ENCODE results near the gene ZNF106. TPM values are rescaled to one million over a fixed set of nuclear protein-coding genes. Genes with fewer than 3 reads are reported as not detected.

Gene ZNF106
- total RNA-seq, 1 donor from 2014 or later, result 274 TPM

GRCh38 chr15:42502477-42502876 is 11.5 kb upstream of the ZNF106 start:
- H3K27me3 ChIP-seq (ENCODE audit: control insufficient read depth in 3 of 3, insufficient read depth in 3 of 3, low read length in 3 of 3), result no peaks in the 10 kb centered on the region
- H3K36me3 ChIP-seq (ENCODE audit: control insufficient read depth in 3 of 3, insufficient read depth in 3 of 3, low read length in 3 of 3), result no peaks in the 10 kb centered on the region
- no peak overlapping the region for H3K4me3 ChIP-seq (ENCODE audit: low read length in 3 of 3)
- H3K4me1 ChIP-seq (ENCODE audit: control insufficient read depth in 3 of 3, insufficient read depth in 3 of 3, low read length in 3 of 3), result peaks cover 4 to 12% (median 7%) of the 10 kb centered on the region in 3 donors
- H3K9me3 ChIP-seq (ENCODE audit: control insufficient read depth in 3 of 3, low read length in 3 of 3), result no peaks in the 10 kb centered on the region
- no peak overlapping the region for H3K27ac ChIP-seq (ENCODE audit: low read depth, low read length)
- no peak overlapping the region for H3K9ac ChIP-seq (ENCODE audit: low read depth in 1 of 3, low read length in 3 of 3)

- H3K27me3 ChIP-seq (ENCODE audit: control insufficient read depth in 3 of 3, insufficient read depth in 3 of 3, low read length in 3 of 3), result no peaks in the 10 kb centered on the region
- no peak overlapping the region for H3K4me3 ChIP-seq (ENCODE audit: low read length in 3 of 3)
- peaks cover 13 to 20% (median 14%) of the 10 kb centered on the region in 3 donors for H3K4me1 ChIP-seq (ENCODE audit: control insufficient read depth in 3 of 3, insufficient read depth in 3 of 3, low read length in 3 of 3)
- no peak overlapping the region for H3K9ac ChIP-seq (ENCODE audit: low read depth in 1 of 3, low read length in 3 of 3)
- no peaks in the 10 kb centered on the region for H3K9me3 ChIP-seq (ENCODE audit: control insufficient read depth in 3 of 3, low read length in 3 of 3)
- peak overlapping the region; percentile 57 for H3K27ac ChIP-seq (ENCODE audit: low read depth, low read length)
- H3K36me3 ChIP-seq (ENCODE audit: control insufficient read depth in 3 of 3, insufficient read depth in 3 of 3, low read length in 3 of 3), result no peaks in the 10 kb centered on the region
Observed at GRCh38 chr15:42499858-42500609, 9.1 kb upstream of the ZNF106 start.

- H3K4me1 ChIP-seq (ENCODE audit: control insufficient read depth in 3 of 3, insufficient read depth in 3 of 3, low read length in 3 of 3), result peaks cover 18 to 24% (median 22%) of the 10 kb centered on the region in 3 donors
- no peak overlapping the region for H3K4me3 ChIP-seq (ENCODE audit: low read length in 3 of 3)
- H3K27ac ChIP-seq (ENCODE audit: low read depth, low read length), result peak overlapping the region; percentile 11
- no peaks in the 10 kb centered on the region for H3K27me3 ChIP-seq (ENCODE audit: control insufficient read depth in 3 of 3, insufficient read depth in 3 of 3, low read length in 3 of 3)
- no peak overlapping the region for H3K9ac ChIP-seq (ENCODE audit: low read depth in 1 of 3, low read length in 3 of 3)
- H3K9me3 ChIP-seq (ENCODE audit: control insufficient read depth in 3 of 3, low read length in 3 of 3), result no peaks in the 10 kb centered on the region
- H3K36me3 ChIP-seq (ENCODE audit: control insufficient read depth in 3 of 3, insufficient read depth in 3 of 3, low read length in 3 of 3), result no peaks in the 10 kb centered on the region
Observed at GRCh38 chr15:42498212-42499068, 7.5 kb upstream of the ZNF106 start.

GRCh38 chr15:42495361-42496212 is 4.6 kb upstream of the ZNF106 start, which contains the start of gene SNAP23:
TSS of gene SNAP23 (plus strand) at chr15:42495634. CDS start at chr15:42511847, 16,213 bp downstream.
- no peaks in the 10 kb centered on the region for H3K9me3 ChIP-seq (ENCODE audit: control insufficient read depth in 3 of 3, low read length in 3 of 3)
- H3K4me3 ChIP-seq (ENCODE audit: low read length in 3 of 3), result peak within 1 kb of the TSS; percentile 94 to 96 (median 94)
- peak within 1 kb of the TSS; percentile 95 to 98 (median 95) for H3K9ac ChIP-seq (ENCODE audit: low read depth in 1 of 3, low read length in 3 of 3)
- no peaks in the 10 kb centered on the region for H3K27me3 ChIP-seq (ENCODE audit: control insufficient read depth in 3 of 3, insufficient read depth in 3 of 3, low read length in 3 of 3)
- H3K4me1 ChIP-seq (ENCODE audit: control insufficient read depth in 3 of 3, insufficient read depth in 3 of 3, low read length in 3 of 3), result peaks cover 20 to 27% (median 22%) of the 10 kb centered on the region in 3 donors
- H3K36me3 ChIP-seq (ENCODE audit: control insufficient read depth in 3 of 3, insufficient read depth in 3 of 3, low read length in 3 of 3), result peaks cover 0 to 2% (median 0%) of the 10 kb centered on the region in 3 donors
- H3K27ac ChIP-seq (ENCODE audit: low read depth, low read length), result peak within 1 kb of the TSS; percentile 92

GRCh38 chr15:42494998-42495360 is 4.0 kb upstream of the ZNF106 start:
- peak overlapping the region; percentile 84 to 98 (median 95) for H3K9ac ChIP-seq (ENCODE audit: low read depth in 1 of 3, low read length in 3 of 3)
- peaks cover 18 to 25% (median 22%) of the 10 kb centered on the region in 3 donors for H3K4me1 ChIP-seq (ENCODE audit: control insufficient read depth in 3 of 3, insufficient read depth in 3 of 3, low read length in 3 of 3)

GRCh38 chr15:42493679-42494078 is 2.7 kb upstream of the ZNF106 start:
- peak overlapping the region; percentile 92 for H3K27ac ChIP-seq (ENCODE audit: low read depth, low read length)
- peaks cover 18 to 26% (median 22%) of the 10 kb centered on the region in 3 donors for H3K4me1 ChIP-seq (ENCODE audit: control insufficient read depth in 3 of 3, insufficient read depth in 3 of 3, low read length in 3 of 3)
- H3K4me3 ChIP-seq (ENCODE audit: low read length in 3 of 3), result no peak overlapping the region
- H3K27me3 ChIP-seq (ENCODE audit: control insufficient read depth in 3 of 3, insufficient read depth in 3 of 3, low read length in 3 of 3), result no peaks in the 10 kb centered on the region
- peaks cover 0 to 2% (median 0%) of the 10 kb centered on the region in 3 donors for H3K36me3 ChIP-seq (ENCODE audit: control insufficient read depth in 3 of 3, insufficient read depth in 3 of 3, low read length in 3 of 3)
- no peak overlapping the region for H3K9ac ChIP-seq (ENCODE audit: low read depth in 1 of 3, low read length in 3 of 3)
- no peaks in the 10 kb centered on the region for H3K9me3 ChIP-seq (ENCODE audit: control insufficient read depth in 3 of 3, low read length in 3 of 3)

More at GRCh38 chr15:42494998-42495360, 4.0 kb upstream of the ZNF106 start:
- H3K27ac ChIP-seq (ENCODE audit: low read depth, low read length), result peak overlapping the region; percentile 92
- peaks cover 0 to 2% (median 0%) of the 10 kb centered on the region in 3 donors for H3K36me3 ChIP-seq (ENCODE audit: control insufficient read depth in 3 of 3, insufficient read depth in 3 of 3, low read length in 3 of 3)
- H3K27me3 ChIP-seq (ENCODE audit: control insufficient read depth in 3 of 3, insufficient read depth in 3 of 3, low read length in 3 of 3), result no peaks in the 10 kb centered on the region
- H3K4me3 ChIP-seq (ENCODE audit: low read length in 3 of 3), result peak overlapping the region; percentile 94 to 96 (median 94)
- H3K9me3 ChIP-seq (ENCODE audit: control insufficient read depth in 3 of 3, low read length in 3 of 3), result no peaks in the 10 kb centered on the region

- Histone ChIP-seq H3K4me3 (ENCODE audit: low read length in 3 of 3) (peak overlapping the region; percentile 78 to 98 (median 96)), H3K4me1 (ENCODE audit: control insufficient read depth in 3 of 3, insufficient read depth in 3 of 3, low read length in 3 of 3) (peaks cover 15 to 22% (median 21%) of the 10 kb centered on the region in 3 donors), H3K36me3 (ENCODE audit: control insufficient read depth in 3 of 3, insufficient read depth in 3 of 3, low read length in 3 of 3) (peaks cover 0 to 2% (median 0%) of the 10 kb centered on the region in 3 donors), H3K9me3 (ENCODE audit: control insufficient read depth in 3 of 3, low read length in 3 of 3) (no peaks in the 10 kb centered on the region), H3K27me3 (ENCODE audit: control insufficient read depth in 3 of 3, insufficient read depth in 3 of 3, low read length in 3 of 3) (no peaks in the 10 kb centered on the region), H3K9ac (ENCODE audit: low read depth in 1 of 3, low read length in 3 of 3) (peak overlapping the region; percentile 87 to 99 (median 95)), H3K27ac (ENCODE audit: low read depth, low read length) (peak overlapping the region; percentile 92)
Observed at GRCh38 chr15:42491539-42492225, 741 bp upstream of the ZNF106 start.

- no peaks in the 10 kb centered on the region for H3K27me3 ChIP-seq (ENCODE audit: control insufficient read depth in 3 of 3, insufficient read depth in 3 of 3, low read length in 3 of 3)
- peak overlapping the region; percentile 87 to 99 (median 95) for H3K9ac ChIP-seq (ENCODE audit: low read depth in 1 of 3, low read length in 3 of 3)
- peak overlapping the region; percentile 78 to 98 (median 96) for H3K4me3 ChIP-seq (ENCODE audit: low read length in 3 of 3)
- no peaks in the 10 kb centered on the region for H3K9me3 ChIP-seq (ENCODE audit: control insufficient read depth in 3 of 3, low read length in 3 of 3)
- H3K4me1 ChIP-seq (ENCODE audit: control insufficient read depth in 3 of 3, insufficient read depth in 3 of 3, low read length in 3 of 3), result peaks cover 8 to 15% (median 9%) of the 10 kb centered on the region in 3 donors
- peaks cover 0 to 2% (median 0%) of the 10 kb centered on the region in 3 donors for H3K36me3 ChIP-seq (ENCODE audit: control insufficient read depth in 3 of 3, insufficient read depth in 3 of 3, low read length in 3 of 3)
- H3K27ac ChIP-seq (ENCODE audit: low read depth, low read length), result peak overlapping the region; percentile 92
Observed at GRCh38 chr15:42490291-42490670, 660 bp downstream of the ZNF106 start.

GRCh38 chr15:42483677-42484076 is 7.3 kb downstream of the ZNF106 start:
- Histone ChIP-seq H3K9me3 (ENCODE audit: control insufficient read depth in 3 of 3, low read length in 3 of 3) (no peaks in the 10 kb centered on the region), H3K36me3 (ENCODE audit: control insufficient read depth in 3 of 3, insufficient read depth in 3 of 3, low read length in 3 of 3) (peaks cover 0 to 2% (median 0%) of the 10 kb centered on the region in 3 donors), H3K4me1 (ENCODE audit: control insufficient read depth in 3 of 3, insufficient read depth in 3 of 3, low read length in 3 of 3) (peaks cover 4 to 5% (median 5%) of the 10 kb centered on the region in 3 donors), H3K27me3 (ENCODE audit: control insufficient read depth in 3 of 3, insufficient read depth in 3 of 3, low read length in 3 of 3) (no peaks in the 10 kb centered on the region), H3K4me3 (ENCODE audit: low read length in 3 of 3) (no peak overlapping the region), H3K27ac (ENCODE audit: low read depth, low read length) (no peak overlapping the region), H3K9ac (ENCODE audit: low read depth in 1 of 3, low read length in 3 of 3) (no peak overlapping the region)
